GM19099 (cell line): ENCODE data around the gene COX7C.

ENCODE experiments used
- POLR2A ChIP-seq: IDR thresholded peaks from 3 replicates; pipeline ENCODE4 v1.6.1; 2011; ENCODE audit warnings: low read depth; ENCODE audit not compliant: insufficient read length; ENCODE audit errors: extremely low read depth

The COX7C gene

DNA sequence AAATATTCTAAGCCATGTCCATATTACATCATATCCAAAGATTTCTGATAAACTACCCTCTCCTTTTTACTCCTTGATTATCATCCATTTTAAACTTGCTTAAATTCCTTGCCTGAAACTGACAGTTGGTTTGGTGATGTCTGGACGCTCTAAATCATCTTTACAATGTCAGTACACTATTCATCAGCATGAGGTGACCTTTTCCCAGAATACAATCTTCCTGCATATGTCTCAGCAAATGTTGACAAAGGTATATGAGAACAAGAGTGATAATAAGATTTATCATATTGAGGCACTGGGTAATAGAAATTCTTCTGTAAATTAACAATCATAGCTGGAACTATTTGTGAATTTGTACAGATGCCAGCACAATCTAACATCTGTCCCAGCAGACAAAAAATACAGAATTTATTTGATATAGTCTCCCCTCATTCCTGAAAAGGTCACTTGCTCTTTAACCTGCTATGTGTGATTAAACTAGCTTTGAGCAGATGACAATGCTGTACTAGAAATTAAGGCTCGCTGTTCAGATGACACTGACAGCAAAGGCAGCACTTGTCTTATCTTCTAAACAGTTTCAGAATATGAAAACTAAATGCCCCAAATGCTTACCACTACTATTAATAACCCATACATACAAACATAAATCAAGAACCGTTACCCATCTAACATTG, 32.2 kb downstream of the COX7C start:
- no peak for TF ChIP-seq POLR2A

GRCh38 chr5:86664173-86664572, 46.4 kb downstream of the COX7C start:
- TF ChIP-seq POLR2A = no peak

- TF ChIP-seq POLR2A = no peak
Observed at GRCh38 chr5:86665984-86666760, 48.4 kb downstream of the COX7C start.

DNA sequence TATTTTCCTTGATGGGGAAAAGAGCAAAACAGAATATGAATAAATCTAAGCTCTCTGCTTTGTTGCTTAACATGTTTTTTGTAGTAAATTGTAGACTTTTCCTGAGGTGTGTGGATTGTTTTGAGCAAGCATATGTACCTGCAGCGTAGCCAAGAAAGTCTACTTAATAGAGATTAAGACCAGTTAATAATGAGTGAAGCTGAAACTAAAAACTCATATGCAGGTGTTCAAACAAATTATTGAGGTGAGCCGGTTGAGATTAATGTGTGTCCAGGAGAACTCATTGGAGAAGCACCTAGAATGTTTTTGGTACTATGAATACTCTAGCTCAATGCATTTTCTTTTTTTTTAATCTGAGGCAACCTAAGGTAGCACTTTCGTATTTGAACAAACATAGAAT, 49.2 kb downstream of the COX7C start:
- no peak for TF ChIP-seq POLR2A
